Liver (tissue), 9 donors: ENCODE results near the gene LYRM1. TPM values are rescaled to one million over a fixed set of nuclear protein-coding genes. Genes with fewer than 3 reads are reported as not detected.

Experiments
- DNase-seq: peaks from one replicate; pipeline ENCODE4 v3.0.0-alpha.2; 2017; ENCODE audit warnings: low spot score
- H3K27ac ChIP-seq, 2 donors: one replicate each; pipeline ENCODE4 v1.7.0; 2013; ENCODE audit warnings: inconsistent platforms in 2 of 2, low read length in 2 of 2, control low read depth in 1 of 2, low read depth in 1 of 2, mild to moderate bottlenecking in 1 of 2
- H3K27me3 ChIP-seq, 4 donors: one replicate each; pipeline versions ENCODE4 v1.6.1 to v1.7.0; 2013; ENCODE audit warnings: low read length in 3 of 4, inconsistent platforms in 1 of 4, mild to moderate bottlenecking in 1 of 4, moderate library complexity in 1 of 4; ENCODE audit not compliant: control insufficient read depth in 4 of 4, insufficient read depth in 4 of 4
- H3K36me3 ChIP-seq, 4 donors: one replicate each; pipeline versions ENCODE4 v1.6.1 to v1.7.0; 2013; ENCODE audit warnings: low read length in 3 of 4, mild to moderate bottlenecking in 3 of 4, low read depth in 1 of 4, moderate library complexity in 1 of 4; ENCODE audit not compliant: control insufficient read depth in 4 of 4, insufficient read depth in 3 of 4
- H3K4me1 ChIP-seq, 4 donors: one replicate each; pipeline versions ENCODE4 v1.6.1 to v1.7.0; 2013; ENCODE audit warnings: low read length in 3 of 4, mild to moderate bottlenecking in 3 of 4, moderate library complexity in 1 of 4; ENCODE audit not compliant: control insufficient read depth in 4 of 4, insufficient read depth in 4 of 4
- H3K4me3 ChIP-seq, 3 donors: one replicate each; pipeline versions ENCODE4 v1.6.1 to v1.7.0; 2013; ENCODE audit warnings: low read length in 3 of 3, control low read depth in 1 of 3, low read depth in 1 of 3, mild to moderate bottlenecking in 1 of 3
- H3K9ac ChIP-seq, 2 donors: one replicate each; pipeline ENCODE4 v1.7.0; 2013; ENCODE audit warnings: low read length in 2 of 2, mild to moderate bottlenecking in 2 of 2, moderate library complexity in 2 of 2, control low read depth in 1 of 2, low read depth in 1 of 2
- H3K9me3 ChIP-seq, 4 donors: one replicate each; pipeline versions ENCODE4 v1.6.1 to v1.7.0; 2013; ENCODE audit warnings: low read length in 3 of 4; ENCODE audit not compliant: control insufficient read depth in 4 of 4
- CTCF ChIP-seq: fragments of 150-350 bp; IDR thresholded peaks from 2 replicates; pipeline ENCODE4 v1.5.1; 2017; ENCODE audit warnings: improper control_type of control experiment, low read depth, low read length; ENCODE audit not compliant: missing input control
- EGR1 ChIP-seq, 2 donors: IDR thresholded peaks; 2 replicates each; pipeline ENCODE4 v1.6.1; 2016 to 2018; ENCODE audit warnings: antibody characterized with exemption in 2 of 2, low read depth in 2 of 2
- FOXA1 ChIP-seq: IDR thresholded peaks from 2 replicates; pipeline ENCODE4 v1.6.1; 2016; ENCODE audit warnings: antibody characterized with exemption
- FOXA2 ChIP-seq: IDR thresholded peaks from 2 replicates; pipeline ENCODE4 v1.6.1; 2016; ENCODE audit warnings: antibody characterized with exemption
- GABPA ChIP-seq, 2 donors: IDR thresholded peaks in 1 of 2; conservative IDR thresholded peaks in 1 of 2; 2 replicates each; pipeline ENCODE4 v1.6.1; 2016; ENCODE audit warnings: antibody characterized with exemption in 2 of 2, mild to moderate bottlenecking in 1 of 2, moderate library complexity in 1 of 2
- HNF4A ChIP-seq, 2 donors: conservative IDR thresholded peaks; 2 replicates each; pipeline ENCODE4 v1.6.1; 2016; ENCODE audit warnings: antibody characterized with exemption in 2 of 2, mild to moderate bottlenecking in 2 of 2
- HNF4G ChIP-seq: IDR thresholded peaks from 2 replicates; pipeline ENCODE4 v1.6.1; 2016; ENCODE audit warnings: antibody characterized with exemption
- NR2F2 ChIP-seq: IDR thresholded peaks from 2 replicates; pipeline ENCODE4 v1.6.1; 2016; ENCODE audit warnings: antibody characterized with exemption
- RAD21 ChIP-seq, 2 donors: IDR thresholded peaks; 2 replicates each; pipeline ENCODE4 v1.6.1; 2016; ENCODE audit warnings: antibody characterized with exemption in 2 of 2, mild to moderate bottlenecking in 2 of 2
- REST ChIP-seq: IDR thresholded peaks from 2 replicates; pipeline ENCODE4 v1.6.1; 2016; ENCODE audit warnings: antibody characterized with exemption, mild to moderate bottlenecking
- SP1 ChIP-seq: IDR thresholded peaks from 2 replicates; pipeline ENCODE4 v1.6.1; 2018; ENCODE audit warnings: antibody characterized with exemption, mild to moderate bottlenecking
- TAF1 ChIP-seq: conservative IDR thresholded peaks from 2 replicates; pipeline ENCODE4 v1.6.1; 2016; ENCODE audit warnings: antibody characterized with exemption, mild to moderate bottlenecking
- YY1 ChIP-seq: IDR thresholded peaks from 2 replicates; pipeline ENCODE4 v1.6.1; 2016; ENCODE audit warnings: antibody characterized with exemption, mild to moderate bottlenecking
- ZBTB33 ChIP-seq: IDR thresholded peaks from 2 replicates; pipeline ENCODE4 v1.6.1; 2016; ENCODE audit warnings: antibody characterized with exemption
- WGBS: extraction: QIAGEN DNeasy Blood & Tissue Kit; methylation state at CpG from one replicate; pipeline ENCODE4 v1.1.7; 2013; 5-methylcytosine and 5-hydroxymethylcytosine counted together
- polyA plus RNA-seq, 2 donors: library from polyadenylated mRNA; stranded (reverse) in 1 of 2; unstranded in 1 of 2; fragments of 200-250 nt in 1 of 2; fragments of >200 nt in 1 of 2; fragmentation: Nextera tagmentation in 1 of 2; extraction: Ambion mirVana in 1 of 2; gene quantifications; one replicate each; pipeline versions ENCODE4 v1.2.1 to v1.2.3, GENCODE V29; 2013 to 2015
- total RNA-seq, 2 donors: library from RNA; depleted of rRNA; stranded (reverse); fragments of >200 nt; gene quantifications; one replicate each; pipeline ENCODE4 v1.2.3, GENCODE V29; 2014
- donor health status: healthy.
- donor health status: healthy.
- donor health status: healthy.
- donor health status: healthy.
- donor health status: healthy.

The LYRM1 gene
- total and polyA plus RNA-seq, 4 donors = 33.2 to 57.3 (median 50.8) TPM

- DNase-seq = no peak
Observed at GRCh38 chr16:20949660-20950059, 49.1 kb downstream of the LYRM1 start.

GRCh38 chr16:20950294-20950693, 49.7 kb downstream of the LYRM1 start:
- DNase-seq = no peak
- no peaks in the 10 kb centered on the region for H3K4me1 ChIP-seq
- WGBS = 93% methylated on average over 4 of the region's 4 CpGs
- H3K4me3 ChIP-seq = no peak overlapping the region
- H3K27ac ChIP-seq = no peak overlapping the region
- TF ChIP-seq EGR1 (IDR thresholded peaks at IDR 0.05; ENCODE audit: low read depth in 2 of 2) (no peak), SP1 (no peak), ZBTB33 (no peak), TAF1 (no peak), HNF4G (no peak), NR2F2 (no peak), FOXA2 (no peak), YY1 (no peak), HNF4A (conservative IDR thresholded peaks at IDR 0.05) (no peak), RAD21 (IDR thresholded peaks at IDR 0.05) (no peak), FOXA1 (no peak)
- H3K9ac ChIP-seq = no peak overlapping the region
- no peaks in the 10 kb centered on the region for H3K9me3 ChIP-seq
- H3K27me3 ChIP-seq = no peaks in the 10 kb centered on the region
- H3K36me3 ChIP-seq = no peaks in the 10 kb centered on the region

More at GRCh38 chr16:20949660-20950059, 49.1 kb downstream of the LYRM1 start:
- no peak overlapping the region for H3K27ac ChIP-seq
- no peak overlapping the region for H3K9ac ChIP-seq
- WGBS = 85% methylated on average over 3 of the region's 3 CpGs
- no peaks in the 10 kb centered on the region for H3K36me3 ChIP-seq
- TF ChIP-seq CTCF = no peak
- no peak for TF ChIP-seq NR2F2
- no peaks in the 10 kb centered on the region for H3K27me3 ChIP-seq
- H3K9me3 ChIP-seq = no peaks in the 10 kb centered on the region
- H3K4me1 ChIP-seq = no peaks in the 10 kb centered on the region
- no peak overlapping the region for H3K4me3 ChIP-seq

- Histone ChIP-seq H3K36me3 (no peaks in the 10 kb centered on the region), H3K4me3 (no peak overlapping the region), H3K4me1 (no peaks in the 10 kb centered on the region), H3K27ac (no peak overlapping the region), H3K9me3 (no peaks in the 10 kb centered on the region), H3K27me3 (no peaks in the 10 kb centered on the region), H3K9ac (no peak overlapping the region)
- DNase-seq = no peak
- 89% methylated on average over 13 of the region's 13 CpGs for WGBS
- TF ChIP-seq GABPA (IDR thresholded peaks at IDR 0.05 in 1 of 2, conservative IDR thresholded peaks at IDR 0.05 in 1 of 2) (no peak), RAD21 (IDR thresholded peaks at IDR 0.05) (no peak), REST (no peak), CTCF (no peak)
Observed at GRCh38 chr16:20952139-20952920, 51.8 kb downstream of the LYRM1 start.
